Measurements from ENCODE around the gene MAN1A1. TPM values are rescaled to one million over a fixed set of nuclear protein-coding genes. Genes with fewer than 3 reads are reported as not detected.

MAN1A1 gene
- total RNA-seq, 4 donors from 2014 or later: 52.7 to 123 (median 97.1) TPM

GRCh38 chr6:119133400-119133799 is 216.2 kb downstream of the MAN1A1 start:
- no peak for TF ChIP-seq POLR2A (IDR thresholded peaks at IDR 0.05)
- TF ChIP-seq POLR2AphosphoS5 (IDR thresholded peaks at IDR 0.05): no peak
- no peak for TF ChIP-seq CTCF (IDR thresholded peaks at IDR 0.05)
- no peak for TF ChIP-seq EP300 (IDR thresholded peaks at IDR 0.05; ENCODE audit: low read depth)
- H3K36me3 ChIP-seq: no peaks in the 10 kb centered on the region
- no peaks in the 10 kb centered on the region for H3K9me3 ChIP-seq
- peaks cover 0 to 19% (median 12%) of the 10 kb centered on the region in 4 donors for H3K4me1 ChIP-seq
- in situ Hi-C loops (cut with MboI; ENCODE audit: low pct_ligation_motif_present in 1 of 4, low pct_unique_long_range_greater_than_20kb in 1 of 4, low sequenced_read_pairs in 3 of 4) (loop anchor here (25.0 kb wide), 2 partner anchors 204 to 604 kb away; partner anchors contain the start of gene MAN1A1 (in 1 of the 4)), intact Hi-C loops (cut with DNase I; ENCODE audit: low total_unique reads) (no loop called here)
- no peak for DNase-seq
- H3K27ac ChIP-seq: no peak overlapping the region
- no peak overlapping the region for H3K4me3 ChIP-seq
- WGBS, 2 donors (ENCODE audit: low coverage in 1 of 2): 86 to 91% methylated on average over 2 to 3 of the region's 3 CpGs
- H3K27me3 ChIP-seq: no peaks in the 10 kb centered on the region

- in situ Hi-C loops (cut with MboI; ENCODE audit: low pct_ligation_motif_present in 1 of 4, low pct_unique_long_range_greater_than_20kb in 1 of 4, low sequenced_read_pairs in 3 of 4) (loop anchor here (25.0 kb wide), 2 partner anchors 205 to 605 kb away; partner anchors contain the start of gene MAN1A1 (in 1 of the 4)), intact Hi-C loops (cut with DNase I; ENCODE audit: low total_unique reads) (no loop called here)
- H3K27me3 ChIP-seq: no peaks in the 10 kb centered on the region
- H3K36me3 ChIP-seq: no peaks in the 10 kb centered on the region
- H3K4me1 ChIP-seq: peaks cover 0 to 19% (median 12%) of the 10 kb centered on the region in 4 donors
- no peak for TF ChIP-seq POLR2A (IDR thresholded peaks at IDR 0.05)
- TF ChIP-seq CTCF (IDR thresholded peaks at IDR 0.05): no peak
- no peak for TF ChIP-seq POLR2AphosphoS5 (IDR thresholded peaks at IDR 0.05)
- TF ChIP-seq EP300 (IDR thresholded peaks at IDR 0.05; ENCODE audit: low read depth): no peak
- H3K4me3 ChIP-seq: no peak overlapping the region
- 74 to 76% methylated on average over 6 of the region's 6 CpGs for WGBS, 2 donors (ENCODE audit: low coverage in 1 of 2)
- no peak for DNase-seq
- H3K9me3 ChIP-seq: no peaks in the 10 kb centered on the region
- H3K27ac ChIP-seq: no peak overlapping the region
These were observed 217.1 kb downstream of the MAN1A1 start for GRCh38 chr6:119132261-119132981.

GRCh38 chr6:119129968-119130484 is 219.5 kb downstream of the MAN1A1 start:
- Histone ChIP-seq H3K27me3 (no peaks in the 10 kb centered on the region), H3K9me3 (no peaks in the 10 kb centered on the region), H3K4me1 (peaks cover 0 to 19% (median 12%) of the 10 kb centered on the region in 4 donors), H3K27ac (no peak overlapping the region), H3K36me3 (no peaks in the 10 kb centered on the region), H3K4me3 (no peak overlapping the region)
- WGBS, 2 donors (ENCODE audit: low coverage in 1 of 2): 31% methylated on average over 2 of the region's 2 CpGs
- no peak for DNase-seq
- no peak for TF ChIP-seq CTCF (IDR thresholded peaks at IDR 0.05)
- no peak for TF ChIP-seq EP300 (IDR thresholded peaks at IDR 0.05; ENCODE audit: low read depth)
- no peak for TF ChIP-seq POLR2AphosphoS5 (IDR thresholded peaks at IDR 0.05)
- no peak for TF ChIP-seq POLR2A (IDR thresholded peaks at IDR 0.05)
- intact Hi-C loops (cut with DNase I; ENCODE audit: low total_unique reads): no loop called here
- in situ Hi-C loops (cut with MboI; ENCODE audit: low pct_ligation_motif_present in 1 of 4, low pct_unique_long_range_greater_than_20kb in 1 of 4, low sequenced_read_pairs in 3 of 4): loop anchor here (25.0 kb wide), 2 partner anchors 207 to 607 kb away; partner anchors contain the start of gene MAN1A1 (in 1 of the 4)

- 0 to 19% methylated on average over 3 to 4 of the region's 4 CpGs for WGBS, 2 donors (ENCODE audit: low coverage in 1 of 2)
- in situ Hi-C loops (cut with MboI; ENCODE audit: low pct_ligation_motif_present in 1 of 4, low pct_unique_long_range_greater_than_20kb in 1 of 4, low sequenced_read_pairs in 3 of 4) (loop anchor here (25.0 kb wide), 2 partner anchors 208 to 608 kb away; partner anchors contain the start of gene MAN1A1 (in 1 of the 4)), intact Hi-C loops (cut with DNase I; ENCODE audit: low total_unique reads) (no loop called here)
- no peak for DNase-seq
- TF ChIP-seq POLR2A (IDR thresholded peaks at IDR 0.05): no peak
- TF ChIP-seq CTCF (IDR thresholded peaks at IDR 0.05): peak; percentile 74 to 88 (median 85)
- Histone ChIP-seq H3K4me3 (no peak overlapping the region), H3K27me3 (no peaks in the 10 kb centered on the region), H3K27ac (no peak overlapping the region), H3K4me1 (peaks cover 0 to 19% (median 12%) of the 10 kb centered on the region in 4 donors), H3K9me3 (no peaks in the 10 kb centered on the region), H3K36me3 (no peaks in the 10 kb centered on the region)
These were observed 220.2 kb downstream of the MAN1A1 start for GRCh38 chr6:119129148-119129967.

Data from transverse colon (tissue), 4 donors.